ENCODE results near the gene DNASE2B.

DNASE2B gene

DNA sequence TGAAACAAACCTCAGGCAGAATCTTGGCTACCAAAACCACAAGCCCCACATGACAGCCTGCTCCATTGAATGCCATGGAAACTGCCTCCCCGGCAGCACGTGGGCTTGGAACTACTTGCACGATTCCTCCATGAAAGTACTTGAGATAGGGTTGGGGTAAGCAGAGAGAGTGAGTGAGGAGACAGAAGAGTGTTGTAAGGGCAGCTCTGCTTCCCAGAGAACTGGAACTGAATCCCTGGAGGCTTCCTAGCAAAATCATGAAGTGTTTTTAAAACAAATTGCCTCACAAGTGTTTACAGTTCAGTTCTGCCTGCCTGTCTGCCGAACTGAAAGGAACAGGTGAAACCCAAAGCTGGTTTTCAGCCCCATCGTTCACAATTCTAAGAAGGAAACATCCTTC, 35.3 kb upstream of the DNASE2B start:
- H3K4me3 ChIP-seq (ENCODE audit: low read depth, low read length) = no peak overlapping the region
- no peak for TF ChIP-seq CTCF (IDR thresholded peaks at IDR 0.05; ENCODE audit: insufficient read depth, low read length, missing control alignments)
- ChIA-PET POLR2A (no interaction called here), CTCF (no interaction called here)
- DNase-seq (ENCODE audit: low read depth, low spot score) = no peak

DNA sequence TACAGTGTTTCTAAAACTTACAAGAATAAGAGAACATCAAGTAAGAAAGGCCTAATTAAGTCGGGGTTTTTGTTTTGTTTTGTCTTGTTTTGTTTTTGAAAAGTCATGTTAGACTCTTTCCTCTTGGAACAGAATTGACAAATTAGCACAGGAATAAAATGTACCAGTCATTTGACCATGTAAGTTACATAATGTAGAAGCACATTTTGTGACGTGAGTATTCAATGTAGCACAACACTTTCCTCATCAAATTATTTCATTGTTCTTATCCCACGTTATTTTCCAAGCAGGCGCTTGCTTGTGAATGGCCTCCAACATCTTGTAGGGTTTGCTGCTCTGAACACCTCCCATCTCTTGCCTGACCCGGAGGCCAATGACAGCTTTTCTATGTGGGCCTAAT, 34.7 kb upstream of the DNASE2B start:
- no peak for DNase-seq (ENCODE audit: low read depth, low spot score)
- no peak overlapping the region for H3K4me3 ChIP-seq (ENCODE audit: low read depth, low read length)
- ChIA-PET POLR2A (no interaction called here), CTCF (no interaction called here)
- TF ChIP-seq CTCF (IDR thresholded peaks at IDR 0.05; ENCODE audit: insufficient read depth, low read length, missing control alignments) = no peak

- CTCF ChIA-PET = interaction anchor here (0.9 to 1.0 kb wide), 2 partner anchors 13 to 76 kb away, joined by 3 read pairs; no protein-coding TSS in a partner anchor
- DNase-seq (ENCODE audit: low read depth, low spot score) = peak; percentile 90
- H3K4me3 ChIP-seq (ENCODE audit: low read depth, low read length) = no peak overlapping the region
- TF ChIP-seq CTCF (IDR thresholded peaks at IDR 0.05; ENCODE audit: insufficient read depth, low read length, missing control alignments) = no peak
- POLR2A ChIA-PET = interaction anchor here (0.6 to 1.2 kb wide), 3 partner anchors 12 to 1651 kb away, joined by 3 read pairs; no protein-coding TSS in a partner anchor
Observed at GRCh38 chr1:84365225-84366221, 32.8 kb upstream of the DNASE2B start.

DNA sequence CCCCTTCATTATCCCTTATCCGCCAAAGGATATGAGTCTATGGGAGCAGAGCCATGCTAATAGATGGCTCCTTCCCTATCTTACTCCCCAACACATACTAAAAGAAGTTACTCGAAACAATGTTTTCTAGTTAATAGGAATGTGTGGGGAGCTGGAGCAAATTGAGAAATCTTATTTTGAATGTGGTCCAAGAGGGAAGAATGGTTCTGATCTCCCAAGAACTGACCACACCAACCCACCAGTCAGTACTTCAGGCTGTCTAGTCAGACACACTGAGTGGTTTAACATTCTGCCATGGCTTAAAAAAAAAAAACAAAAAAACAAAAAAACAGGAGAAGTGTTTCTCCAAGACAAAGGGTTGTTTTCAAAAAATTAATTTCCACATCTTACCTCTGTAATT, 31.5 kb upstream of the DNASE2B start:
- DNase-seq (ENCODE audit: low read depth, low spot score) = no peak
- ChIA-PET POLR2A (interaction anchor here (0.7 kb wide), 1 partner anchor 113 kb away, joined by 3 read pairs; no protein-coding TSS in a partner anchor), CTCF (interaction anchor here (0.9 to 1.0 kb wide), 2 partner anchors 12 to 77 kb away, joined by 3 read pairs; no protein-coding TSS in a partner anchor)
- no peak overlapping the region for H3K4me3 ChIP-seq (ENCODE audit: low read depth, low read length)
- TF ChIP-seq CTCF (IDR thresholded peaks at IDR 0.05; ENCODE audit: insufficient read depth, low read length, missing control alignments) = no peak

DNA sequence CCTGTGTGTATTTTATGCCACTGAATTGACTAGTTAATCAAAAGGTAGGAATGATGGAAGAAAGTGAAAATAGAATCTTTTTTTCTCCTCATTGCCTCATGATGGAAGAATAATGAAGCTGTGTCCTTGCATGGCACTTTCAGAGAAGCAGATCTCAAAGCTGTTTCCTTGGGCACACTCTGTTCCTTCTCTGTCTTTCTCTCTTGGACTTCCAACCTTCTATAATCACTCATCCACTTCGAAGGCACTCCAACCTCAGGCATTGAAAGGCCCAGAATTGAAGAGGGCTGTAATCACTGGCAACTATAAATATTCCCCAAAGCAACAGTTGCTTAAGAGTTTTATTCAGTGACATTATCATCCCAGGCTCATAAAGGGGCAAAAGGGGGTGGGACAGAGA, 31.1 kb upstream of the DNASE2B start:
- TF ChIP-seq CTCF (IDR thresholded peaks at IDR 0.05; ENCODE audit: insufficient read depth, low read length, missing control alignments) = no peak

DNA sequence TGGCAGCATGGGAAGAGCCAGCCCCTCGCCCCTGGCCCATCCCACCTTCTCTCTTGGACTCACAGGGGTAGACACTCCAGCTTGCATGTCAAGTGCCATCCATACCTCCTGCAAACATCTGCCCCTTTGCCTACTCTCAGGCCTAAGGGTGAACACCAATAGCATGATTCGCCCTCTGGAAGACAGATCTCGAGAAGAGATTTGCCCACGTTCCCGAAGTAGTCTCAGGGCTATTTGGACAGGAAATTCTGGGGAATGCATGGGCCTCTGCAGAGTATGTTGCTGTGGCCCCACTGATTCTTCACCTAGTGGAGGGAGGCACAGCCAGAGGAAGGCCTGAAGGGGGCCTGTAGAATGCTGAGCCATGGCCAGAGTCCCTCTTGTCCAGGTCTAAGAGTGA, 29.8 kb upstream of the DNASE2B start:
- TF ChIP-seq CTCF (IDR thresholded peaks at IDR 0.05; ENCODE audit: insufficient read depth, low read length, missing control alignments) = no peak
- ChIA-PET CTCF (no interaction called here), POLR2A (no interaction called here)
- no peak for DNase-seq (ENCODE audit: low read depth, low spot score)
- H3K4me3 ChIP-seq (ENCODE audit: low read depth, low read length) = no peak overlapping the region

More for the DNA sequence above, 31.1 kb upstream of the DNASE2B start:
- CTCF ChIA-PET = no interaction called here
- no peak overlapping the region for H3K4me3 ChIP-seq (ENCODE audit: low read depth, low read length)
- DNase-seq (ENCODE audit: low read depth, low spot score) = no peak
- POLR2A ChIA-PET = interaction anchor here (0.7 kb wide), 1 partner anchor 114 kb away, joined by 3 read pairs; no protein-coding TSS in a partner anchor

Data from AG04449 (cell line).